SK-N-MC (cell line): ENCODE results near the gene LRRC27.

Source experiments
- EZH2 ChIP-seq: fragments of 200-600 bp; sonication (generic); IDR thresholded peaks from one replicate; pipeline ENCODE4 v1.6.1; 2017; ENCODE audit warnings: antibody characterized with exemption
- FOXP2 ChIP-seq: optimal IDR thresholded peaks from 2 replicates; pipeline ENCODE3; 2011; ENCODE audit warnings: mild to moderate bottlenecking, moderate library complexity; ENCODE audit not compliant: insufficient read depth; ENCODE audit errors: extremely low read length, control extremely low read depth
- POLR2AphosphoS5 ChIP-seq: IDR thresholded peaks from 2 replicates; pipeline ENCODE4 v1.6.1; 2012; ENCODE audit warnings: mild to moderate bottlenecking, low read depth, low read length, borderline replicate concordance

GRCh38 chr10:132344386-132344785 is 12.4 kb downstream of the LRRC27 start:
- no peak for TF ChIP-seq EZH2
- TF ChIP-seq POLR2AphosphoS5: no peak
- no peak for TF ChIP-seq FOXP2
